T-helper 1 cell treated with Interleukin-12 subunit alpha and Interleukin-12 subunit beta and Interleukin-4 antibody, amounts not matched to agents 30 ng/mL and 1 ng/mL, for 36 hours (primary cell): Measurements from ENCODE around the gene MYCN. TPM values are rescaled to one million over a fixed set of nuclear protein-coding genes. Genes with fewer than 3 reads are reported as not detected.

ENCODE experiments used
- intact Hi-C: fragments of 100-400 bp; cut with micrococcal nuclease; formaldehyde crosslinking; loops from one replicate; pipeline ENCODE4 v1.15.1; 2024
- total RNA-seq: library from RNA; stranded (reverse); gene quantifications from 2 replicates; pipeline ENCODE4 v1.2.3, GENCODE V29; 2022

Gene MYCN
- total RNA-seq, 1 donor from 2014 or later: not detected

GRCh38 chr2:15974565-15975260, 34.4 kb downstream of the MYCN start:
- intact Hi-C loops: no loop called here

GRCh38 chr2:15975261-15975600, 34.9 kb downstream of the MYCN start:
- intact Hi-C loops: no loop called here

GRCh38 chr2:15975676-15976075, 35.3 kb downstream of the MYCN start:
- intact Hi-C loops: no loop called here

- intact Hi-C loops: no loop called here
These were observed 36.0 kb downstream of the MYCN start for GRCh38 chr2:15976354-15976753.

GRCh38 chr2:15979051-15979758, 38.9 kb downstream of the MYCN start:
- intact Hi-C loops: no loop called here

- intact Hi-C loops: no loop called here
These were observed 39.6 kb downstream of the MYCN start for GRCh38 chr2:15979759-15980604.

- intact Hi-C loops: no loop called here
These were observed 40.3 kb downstream of the MYCN start for GRCh38 chr2:15980605-15981098.

- intact Hi-C loops: no loop called here
These were observed 41.3 kb downstream of the MYCN start for GRCh38 chr2:15981646-15982045.

- intact Hi-C loops: no loop called here
These were observed 42.1 kb downstream of the MYCN start for GRCh38 chr2:15982285-15983044.

- intact Hi-C loops: no loop called here
These were observed 43.1 kb downstream of the MYCN start for GRCh38 chr2:15983496-15983895.

GRCh38 chr2:15984368-15985255, 44.3 kb downstream of the MYCN start:
- intact Hi-C loops: no loop called here

GRCh38 chr2:15985531-15985930, 45.2 kb downstream of the MYCN start:
- intact Hi-C loops: no loop called here

- intact Hi-C loops: no loop called here
These were observed 45.8 kb downstream of the MYCN start for GRCh38 chr2:15986068-15986560.

- intact Hi-C loops: no loop called here
These were observed 46.3 kb downstream of the MYCN start for GRCh38 chr2:15986644-15987043.

- intact Hi-C loops: no loop called here
These were observed 48.4 kb downstream of the MYCN start for GRCh38 chr2:15988733-15989132.

- intact Hi-C loops: no loop called here
These were observed 49.2 kb downstream of the MYCN start for GRCh38 chr2:15989559-15989958.

GRCh38 chr2:15990151-15991101, 50.1 kb downstream of the MYCN start:
- intact Hi-C loops: no loop called here

- intact Hi-C loops: no loop called here
These were observed 50.9 kb downstream of the MYCN start for GRCh38 chr2:15991231-15991630.
